ENCODE results near the gene CBX7.

CBX7 gene

GRCh38 chr22:39092111-39092862 lies 60.2 kb downstream of the CBX7 start:
- H3K4me3 ChIP-seq (ENCODE audit: low read depth, low read length) = no peak overlapping the region
- no peak for TF ChIP-seq CTCF (IDR thresholded peaks at IDR 0.05; ENCODE audit: insufficient read depth, low read length, missing control alignments)
- POLR2A ChIA-PET = no interaction called here
- DNase-seq (ENCODE audit: low read depth, low spot score) = no peak
- CTCF ChIA-PET = no interaction called here

- CTCF ChIA-PET = no interaction called here
- no peak for DNase-seq (ENCODE audit: low read depth, low spot score)
- no peak for TF ChIP-seq CTCF (IDR thresholded peaks at IDR 0.05; ENCODE audit: insufficient read depth, low read length, missing control alignments)
- POLR2A ChIA-PET = no interaction called here
- H3K4me3 ChIP-seq (ENCODE audit: low read depth, low read length) = no peak overlapping the region
These were observed 61.1 kb downstream of the CBX7 start for GRCh38 chr22:39091126-39092081.

- no peak for DNase-seq (ENCODE audit: low read depth, low spot score)
- ChIA-PET CTCF (interaction anchor here (1.4 kb wide), 1 partner anchor 31 kb away, joined by 5 read pairs; no protein-coding TSS in a partner anchor), POLR2A (no interaction called here)
- no peak for TF ChIP-seq CTCF (IDR thresholded peaks at IDR 0.05; ENCODE audit: insufficient read depth, low read length, missing control alignments)
- H3K4me3 ChIP-seq (ENCODE audit: low read depth, low read length) = no peak overlapping the region
These were observed 61.9 kb downstream of the CBX7 start for GRCh38 chr22:39090426-39091064.

- ChIA-PET CTCF (interaction anchor here (1.0 to 1.4 kb wide), 2 partner anchors 9 to 31 kb away, joined by 3 to 5 read pairs; no protein-coding TSS in a partner anchor), POLR2A (no interaction called here)
- no peak for TF ChIP-seq CTCF (IDR thresholded peaks at IDR 0.05; ENCODE audit: insufficient read depth, low read length, missing control alignments)
- DNase-seq (ENCODE audit: low read depth, low spot score) = no peak
- H3K4me3 ChIP-seq (ENCODE audit: low read depth, low read length) = no peak overlapping the region
These were observed 62.6 kb downstream of the CBX7 start for GRCh38 chr22:39089928-39090327.

- POLR2A ChIA-PET = no interaction called here
These were observed 63.8 kb downstream of the CBX7 start for GRCh38 chr22:39088685-39089032.

More at GRCh38 chr22:39088685-39089032, 63.8 kb downstream of the CBX7 start:
- no peak for TF ChIP-seq CTCF (IDR thresholded peaks at IDR 0.05; ENCODE audit: insufficient read depth, low read length, missing control alignments)
- H3K4me3 ChIP-seq (ENCODE audit: low read depth, low read length) = no peak overlapping the region
- DNase-seq (ENCODE audit: low read depth, low spot score) = no peak
- CTCF ChIA-PET = interaction anchor here (1.0 kb wide), 1 partner anchor 219 kb away, joined by 3 read pairs; no protein-coding TSS in a partner anchor
